Tibial nerve (tissue), 4 donors: ENCODE data around the gene THBS4.

Experiments
- CTCF ChIP-seq, 5 experiments: fragments of 200-600 bp in 3 of 5; fragments of 450-650 bp in 2 of 5; sonication (generic) in 3 of 5; IDR thresholded peaks; one replicate each; pipeline ENCODE4 v1.5.1; 2016 to 2019; ENCODE audit warnings: antibody characterized with exemption in 5 of 5, mild to moderate bottlenecking in 3 of 5, moderate library complexity in 2 of 5
- EP300 ChIP-seq, 2 donors: sonication (generic); formaldehyde crosslinking; IDR thresholded peaks; one replicate each; pipeline ENCODE4 v1.6.1; 2017; ENCODE audit warnings: antibody characterized with exemption in 2 of 2, mild to moderate bottlenecking in 1 of 2

- no peak for TF ChIP-seq EP300 (IDR thresholded peaks at IDR 0.05)
- no peak for TF ChIP-seq CTCF (IDR thresholded peaks at IDR 0.05)
Observed at GRCh38 chr5:80117446-80117845, 82.3 kb downstream of the THBS4 start.
